Activated naive CD8-positive, alpha-beta T cell treated with anti-CD3 and anti-CD28 coated beads, Interleukin-2, amount 10 ng/mL, durations not matched to agents 7 days and 5 days (primary cell): ENCODE measurements around the gene PRKCH. TPM values are rescaled to one million over a fixed set of nuclear protein-coding genes. Genes with fewer than 3 reads are reported as not detected.

Source experiments
- ATAC-seq: fragments of 150-1000 bp; cut with Tn5 transposase; one replicate; pipeline ENCODE4 v1.10.0; 2021; ENCODE audit warnings: low read depth, moderate library complexity
- POLR2A ChIA-PET: fragments of 350-600 bp; sonication (Branson Sonifier 250); formaldehyde crosslinking; loops from one replicate; lab custom pipeline; 2021; ENCODE audit warnings: antibody characterized with exemption; lab: Charles Lee
- DNase-seq: peaks from one replicate; pipeline ENCODE4 v3.0.0; 2021
- H3K27ac Mint-ChIP-seq: one replicate; pipeline ENCODE4 v1.8.0; 2022; ENCODE audit warnings: mild to moderate bottlenecking, mixed read lengths
- H3K27me3 Mint-ChIP-seq: one replicate; pipeline ENCODE4 v1.8.0; 2022; ENCODE audit warnings: mild to moderate bottlenecking, moderate library complexity, mixed read lengths
- H3K36me3 Mint-ChIP-seq: one replicate; pipeline ENCODE4 v1.8.0; 2021; ENCODE audit warnings: mild to moderate bottlenecking, mixed read lengths
- H3K4me1 Mint-ChIP-seq: one replicate; pipeline ENCODE4 v1.8.0; 2021; ENCODE audit warnings: mixed read lengths
- H3K4me3 Mint-ChIP-seq: one replicate; pipeline ENCODE4 v1.8.0; 2022; ENCODE audit warnings: mild to moderate bottlenecking, moderate library complexity, mixed read lengths
- H3K9me3 Mint-ChIP-seq: one replicate; pipeline ENCODE4 v1.8.0; 2021; ENCODE audit warnings: mixed read lengths
- total RNA-seq, 2 experiments: library from RNA; stranded (reverse); gene quantifications; one replicate each; pipeline ENCODE4 v1.2.3, GENCODE V29; 2021

Gene PRKCH
- total RNA-seq, 2 experiments from 2014 or later: 318 TPM

DNA sequence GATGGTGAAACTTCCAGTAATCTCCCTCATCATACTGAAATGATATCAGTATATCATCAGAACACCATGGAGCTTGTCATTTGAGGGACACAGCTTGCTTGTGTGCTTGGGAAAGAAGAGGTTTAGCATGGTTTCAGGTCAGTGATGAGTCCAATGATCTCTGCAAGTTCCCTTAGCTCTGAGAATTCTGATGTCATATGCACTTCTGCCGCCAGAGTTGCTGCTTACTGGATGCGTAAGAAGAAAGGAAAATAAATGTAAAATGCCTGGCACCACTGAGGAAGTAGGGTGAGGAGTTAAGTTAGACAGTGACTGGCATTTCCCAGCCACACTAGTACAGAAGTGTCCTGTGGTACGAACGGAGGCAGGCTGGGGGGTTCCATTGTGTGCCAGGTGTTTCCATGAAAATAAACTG is 22.6 kb downstream of the PRKCH start:
- POLR2A ChIA-PET: interaction anchor here (0.7 to 8.3 kb wide), 8 partner anchors 11 to 109 kb away, joined by 3 to 91 read pairs (median 4); partner anchors contain the start of gene PRKCH
- H3K9me3 Mint-ChIP-seq: no peaks in the 10 kb centered on the region
- peaks cover 89% of the 10 kb centered on the region for H3K4me1 Mint-ChIP-seq
- H3K27ac Mint-ChIP-seq: peak overlapping the region; percentile 97
- DNase-seq: no peak
- peak overlapping the region; percentile 84 for H3K4me3 Mint-ChIP-seq
- ATAC-seq: peak; percentile 6
- no peaks in the 10 kb centered on the region for H3K27me3 Mint-ChIP-seq
- H3K36me3 Mint-ChIP-seq: peaks cover 54% of the 10 kb centered on the region

DNA sequence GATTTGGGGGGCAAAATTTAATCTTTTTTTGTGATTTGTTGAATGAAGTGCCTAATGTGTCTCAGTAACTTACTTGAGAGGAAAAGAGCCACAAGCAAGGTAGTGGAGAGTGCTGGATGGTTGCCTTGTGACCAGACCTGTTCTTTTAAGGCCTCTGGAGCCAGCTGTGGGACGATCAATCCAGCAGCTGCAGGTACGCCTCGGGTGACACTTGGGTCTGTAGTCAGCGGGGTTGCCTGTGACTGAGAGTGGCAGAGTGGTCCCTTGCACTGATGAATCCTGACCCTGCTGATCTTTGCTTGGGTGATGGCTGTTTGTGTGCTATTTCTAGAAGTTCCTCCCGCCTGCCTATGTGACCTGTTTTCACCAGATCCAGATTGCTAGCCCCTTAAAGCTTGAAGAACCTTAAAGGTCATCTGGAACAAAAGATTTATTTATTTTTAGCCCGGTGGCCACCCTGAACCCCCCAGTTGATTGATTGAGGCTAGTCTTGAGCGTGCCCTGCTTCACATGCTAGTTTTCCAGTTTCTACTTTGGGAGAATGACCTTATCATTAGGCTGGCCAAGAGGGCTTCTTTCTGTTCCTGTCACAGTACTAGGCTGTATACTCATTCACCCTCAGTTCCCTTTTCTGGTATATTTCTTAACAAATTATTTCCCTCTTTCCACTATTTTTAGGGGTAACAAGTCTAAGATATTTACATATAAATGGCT is 23.2 kb downstream of the PRKCH start:
- peak; percentile 8 for ATAC-seq
- H3K36me3 Mint-ChIP-seq: peaks cover 56% of the 10 kb centered on the region
- DNase-seq: no peak
- peak overlapping the region; percentile 84 for H3K4me3 Mint-ChIP-seq
- peak overlapping the region; percentile 97 for H3K27ac Mint-ChIP-seq
- POLR2A ChIA-PET: interaction anchor here (0.7 to 8.3 kb wide), 7 partner anchors 12 to 59 kb away, joined by 3 to 91 read pairs (median 6); partner anchors contain the start of gene PRKCH
- H3K9me3 Mint-ChIP-seq: no peaks in the 10 kb centered on the region
- H3K27me3 Mint-ChIP-seq: no peaks in the 10 kb centered on the region
- peaks cover 91% of the 10 kb centered on the region for H3K4me1 Mint-ChIP-seq

DNA sequence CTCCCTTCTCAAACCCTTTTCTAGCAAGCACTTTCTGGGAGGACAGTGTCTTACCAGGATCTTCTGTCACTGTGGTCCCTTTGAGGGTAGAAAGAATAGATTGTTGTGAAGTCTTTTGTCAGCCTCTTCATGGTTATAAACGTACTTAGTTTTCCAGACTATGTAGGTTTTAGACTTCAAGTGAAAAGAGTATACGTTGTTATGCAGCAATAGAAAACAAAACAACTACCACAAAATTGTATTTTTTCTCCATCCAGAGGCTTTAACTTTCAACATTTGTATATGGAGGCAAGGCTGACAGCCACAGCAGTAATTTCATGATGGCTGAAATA is 23.7 kb downstream of the PRKCH start:
- Mint-ChIP-seq H3K9me3 (no peaks in the 10 kb centered on the region), H3K27me3 (no peaks in the 10 kb centered on the region), H3K4me1 (peaks cover 90% of the 10 kb centered on the region), H3K27ac (peak overlapping the region; percentile 97), H3K4me3 (peak overlapping the region; percentile 84), H3K36me3 (peaks cover 55% of the 10 kb centered on the region)
- DNase-seq: no peak
- no peak for ATAC-seq
- POLR2A ChIA-PET: interaction anchor here (1.3 to 8.3 kb wide), 4 partner anchors 12 to 50 kb away, joined by 3 to 91 read pairs (median 26); partner anchors contain the start of gene PRKCH

DNA sequence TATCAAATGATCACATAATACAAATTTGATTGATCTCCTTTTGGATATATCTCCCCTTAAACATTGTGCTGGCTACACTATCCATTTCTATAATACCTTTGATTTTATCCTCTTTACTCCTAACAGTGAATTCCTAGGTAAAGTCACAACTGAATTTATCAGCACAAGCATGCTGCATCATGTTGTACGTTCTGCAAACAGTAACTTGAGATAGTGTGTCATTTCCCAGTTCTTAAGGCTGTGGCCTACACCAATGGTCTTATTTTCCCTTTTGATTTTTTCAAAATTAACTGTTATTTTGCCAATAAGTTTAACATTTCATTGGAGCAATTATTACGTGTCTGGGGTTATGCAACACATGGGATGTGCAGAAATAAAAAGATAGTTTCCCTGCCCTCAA is 24.8 kb downstream of the PRKCH start:
- ATAC-seq (no peak), DNase-seq (no peak)
- H3K4me1 Mint-ChIP-seq: peaks cover 91% of the 10 kb centered on the region
- POLR2A ChIA-PET: interaction anchor here (1.0 to 8.3 kb wide), 7 partner anchors 9 to 40 kb away, joined by 3 to 91 read pairs (median 4); partner anchors contain the start of gene PRKCH
- H3K27ac Mint-ChIP-seq: peak overlapping the region; percentile 97
- no peaks in the 10 kb centered on the region for H3K9me3 Mint-ChIP-seq
- peak overlapping the region; percentile 85 for H3K4me3 Mint-ChIP-seq
- peaks cover 49% of the 10 kb centered on the region for H3K36me3 Mint-ChIP-seq
- no peaks in the 10 kb centered on the region for H3K27me3 Mint-ChIP-seq

DNA sequence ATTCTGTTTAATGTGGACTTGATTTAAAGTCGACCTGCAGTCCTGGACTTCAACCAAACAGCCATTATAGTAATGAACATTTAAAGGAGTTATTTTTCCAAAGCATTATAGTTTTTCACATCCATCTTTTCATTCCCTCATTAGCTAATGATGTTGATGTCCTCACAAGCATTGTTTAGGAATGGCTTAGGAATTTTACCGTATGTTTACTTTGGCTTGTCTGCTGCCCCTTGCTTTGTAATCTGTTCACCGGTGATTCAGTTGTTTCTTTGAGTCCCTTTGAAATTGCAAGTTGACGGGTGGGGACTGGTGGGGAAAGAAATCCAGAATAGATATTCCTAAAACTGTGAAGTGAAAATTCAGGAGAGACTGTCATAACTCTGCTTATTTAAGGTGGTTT is 25.4 kb downstream of the PRKCH start:
- peaks cover 48% of the 10 kb centered on the region for H3K36me3 Mint-ChIP-seq
- H3K4me1 Mint-ChIP-seq: peaks cover 91% of the 10 kb centered on the region
- ATAC-seq (no peak), DNase-seq (no peak)
- POLR2A ChIA-PET: interaction anchor here (1.0 to 8.3 kb wide), 6 partner anchors 8 to 30 kb away, joined by 3 to 91 read pairs (median 4); partner anchors contain the start of gene PRKCH
- H3K4me3 Mint-ChIP-seq: peak overlapping the region; percentile 85
- H3K27me3 Mint-ChIP-seq: no peaks in the 10 kb centered on the region
- no peaks in the 10 kb centered on the region for H3K9me3 Mint-ChIP-seq
- H3K27ac Mint-ChIP-seq: peak overlapping the region; percentile 97

DNA sequence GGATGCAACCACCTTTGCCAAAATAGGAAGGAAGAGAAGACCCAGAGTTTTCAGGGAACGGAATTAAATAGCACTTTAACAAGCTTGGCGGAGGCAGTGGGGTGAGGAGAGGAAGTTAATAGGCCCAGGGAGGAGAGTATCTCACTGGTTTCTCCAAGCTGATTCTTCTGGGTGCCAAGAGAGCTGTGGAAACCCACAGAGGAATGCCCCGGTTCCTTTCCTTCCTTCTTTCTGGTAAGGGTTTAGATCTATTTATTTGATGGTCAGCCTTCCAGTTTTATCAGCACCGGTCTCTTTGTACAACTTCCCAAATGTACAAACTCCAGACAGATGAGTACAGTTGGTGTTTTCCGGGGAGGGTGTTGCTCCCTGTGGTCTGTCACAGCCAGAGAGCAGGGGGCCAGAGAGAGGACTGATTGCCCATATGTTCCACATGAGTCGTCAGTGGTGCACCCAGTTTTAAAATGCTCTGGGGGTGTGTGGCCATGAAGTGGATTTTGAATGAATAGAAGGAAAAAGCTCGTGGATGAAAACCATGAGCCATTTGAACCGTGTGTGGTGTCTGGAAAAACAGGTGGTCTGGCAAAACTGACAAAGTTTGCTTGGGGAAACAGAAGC is 26.6 kb downstream of the PRKCH start:
- ATAC-seq (no peak), DNase-seq (no peak)
- Mint-ChIP-seq H3K27me3 (no peaks in the 10 kb centered on the region), H3K9me3 (no peaks in the 10 kb centered on the region), H3K36me3 (peaks cover 54% of the 10 kb centered on the region), H3K27ac (peak overlapping the region; percentile 97), H3K4me3 (peak overlapping the region; percentile 85), H3K4me1 (peaks cover 88% of the 10 kb centered on the region)
- POLR2A ChIA-PET: interaction anchor here (0.6 to 8.3 kb wide), 11 partner anchors 10 to 132 kb away, joined by 3 to 91 read pairs (median 4); partner anchors contain the start of gene PRKCH

GRCh38 chr14:61350427-61351270 is 29.3 kb downstream of the PRKCH start:
- Mint-ChIP-seq H3K36me3 (peaks cover 47% of the 10 kb centered on the region), H3K27ac (peak overlapping the region; percentile 73), H3K4me3 (peak overlapping the region; percentile 73), H3K4me1 (peaks cover 78% of the 10 kb centered on the region), H3K9me3 (no peaks in the 10 kb centered on the region), H3K27me3 (no peaks in the 10 kb centered on the region)
- ATAC-seq: peak; percentile 59
- DNase-seq: no peak
- POLR2A ChIA-PET: interaction anchor here (0.6 to 2.0 kb wide), 7 partner anchors 20 to 345 kb away, joined by 3 to 7 read pairs (median 3); partner anchors contain the start of gene HIF1A

- Mint-ChIP-seq H3K4me3 (peak overlapping the region; percentile 73), H3K27ac (peak overlapping the region; percentile 73), H3K9me3 (no peaks in the 10 kb centered on the region), H3K36me3 (peaks cover 52% of the 10 kb centered on the region), H3K27me3 (no peaks in the 10 kb centered on the region), H3K4me1 (peaks cover 79% of the 10 kb centered on the region)
- ATAC-seq: no peak
- DNase-seq: no peak
- POLR2A ChIA-PET: interaction anchor here (2.0 kb wide), 1 partner anchor 101 kb away, joined by 7 read pairs; no protein-coding TSS in a partner anchor
Measured at GRCh38 chr14:61351477-61351876, 30.1 kb downstream of the PRKCH start.

- ATAC-seq (peak; percentile 63), DNase-seq (no peak)
- H3K4me1 Mint-ChIP-seq: peaks cover 77% of the 10 kb centered on the region
- H3K36me3 Mint-ChIP-seq: peaks cover 54% of the 10 kb centered on the region
- H3K27me3 Mint-ChIP-seq: no peaks in the 10 kb centered on the region
- peak overlapping the region; percentile 68 for H3K27ac Mint-ChIP-seq
- H3K4me3 Mint-ChIP-seq: peak overlapping the region; percentile 47
- POLR2A ChIA-PET: interaction anchor here (1.0 kb wide), 1 partner anchor 10 kb away, joined by 4 read pairs; no protein-coding TSS in a partner anchor
- H3K9me3 Mint-ChIP-seq: no peaks in the 10 kb centered on the region
Measured at GRCh38 chr14:61355892-61356325, 34.5 kb downstream of the PRKCH start.

- Mint-ChIP-seq H3K4me3 (peak overlapping the region; percentile 47), H3K36me3 (peaks cover 49% of the 10 kb centered on the region), H3K27ac (peak overlapping the region; percentile 77), H3K9me3 (no peaks in the 10 kb centered on the region), H3K4me1 (peaks cover 70% of the 10 kb centered on the region), H3K27me3 (no peaks in the 10 kb centered on the region)
- POLR2A ChIA-PET: interaction anchor here (0.6 to 1.5 kb wide), 6 partner anchors 9 to 36 kb away, joined by 3 to 6 read pairs (median 4); partner anchors contain the start of gene PRKCH
- no peak for DNase-seq
- ATAC-seq: peak; percentile 15
Measured at GRCh38 chr14:61357123-61357522, 35.7 kb downstream of the PRKCH start.

DNA sequence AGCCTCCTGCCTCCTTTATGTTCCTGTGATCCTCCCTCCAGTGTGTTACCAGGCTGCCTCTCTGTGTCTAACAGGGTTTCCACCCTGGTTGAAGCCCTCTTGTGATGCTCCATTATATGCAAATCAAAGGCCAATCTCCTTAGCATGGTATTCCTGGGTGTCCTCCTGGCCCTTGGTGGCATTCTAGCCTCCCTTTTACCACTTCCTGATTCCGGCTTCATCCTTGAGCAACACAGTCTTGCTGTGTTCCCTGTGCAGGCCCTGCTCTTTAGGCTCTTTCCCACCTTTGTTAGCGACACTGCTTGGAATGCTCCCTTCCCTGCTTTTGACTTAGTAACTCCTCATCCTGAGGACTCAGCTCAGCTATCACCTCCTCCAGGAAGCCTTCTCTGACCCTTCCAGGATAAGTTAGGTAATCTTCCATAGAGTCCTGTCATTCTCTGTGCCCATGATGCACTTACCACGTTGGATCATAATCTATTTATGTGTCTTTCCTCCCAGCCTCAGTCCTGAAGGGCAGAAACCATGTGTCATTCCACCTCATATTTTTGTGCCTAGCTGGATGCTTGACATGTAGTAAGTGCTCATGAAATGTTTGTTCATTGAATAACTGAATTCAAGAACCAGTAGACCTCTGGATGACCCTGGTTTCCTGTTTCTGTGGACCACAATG is 37.3 kb downstream of the PRKCH start:
- H3K36me3 Mint-ChIP-seq: peaks cover 45% of the 10 kb centered on the region
- peak overlapping the region; percentile 58 for H3K4me3 Mint-ChIP-seq
- H3K4me1 Mint-ChIP-seq: peaks cover 66% of the 10 kb centered on the region
- ATAC-seq (no peak), DNase-seq (no peak)
- POLR2A ChIA-PET: interaction anchor here (0.9 to 1.5 kb wide), 3 partner anchors 24 to 28 kb away, joined by 3 to 6 read pairs (median 4); no protein-coding TSS in a partner anchor
- no peaks in the 10 kb centered on the region for H3K27me3 Mint-ChIP-seq
- H3K27ac Mint-ChIP-seq: peak overlapping the region; percentile 50
- H3K9me3 Mint-ChIP-seq: no peaks in the 10 kb centered on the region
